IMR-90 (cell line): ENCODE results near the gene CACNB2.

Experiments
- CEBPB ChIP-seq: IDR thresholded peaks from 2 replicates; pipeline ENCODE4 v1.6.1; 2012; ENCODE audit warnings: low read depth, low read length, improper control_type of control experiment
- MXI1 ChIP-seq: IDR thresholded peaks from 2 replicates; pipeline ENCODE4 v1.6.1; 2012; ENCODE audit warnings: low read depth, mild to moderate bottlenecking, low read length, moderate library complexity, borderline replicate concordance
- POLR2A ChIP-seq: IDR thresholded peaks from 2 replicates; pipeline ENCODE4 v1.6.1; 2012; ENCODE audit warnings: mild to moderate bottlenecking, low read depth, low read length
- TF ChIP-seq, protein P1 (sequence below): conservative IDR thresholded peaks from 2 replicates; pipeline ENCODE4 v1.5.1; 2012; ENCODE audit warnings: mild to moderate bottlenecking, low read depth, low read length, improper control_type of control experiment
- TF ChIP-seq, protein P2 (sequence below): fragments of 150-350 bp; IDR thresholded peaks from 2 replicates; pipeline ENCODE4 v1.6.1; 2017; ENCODE audit warnings: mild to moderate bottlenecking, antibody characterized with exemption, low read length, low read depth
- TF ChIP-seq, protein P3 (sequence below): fragments of 150-350 bp; IDR thresholded peaks from 2 replicates; pipeline ENCODE4 v1.6.1; 2016; ENCODE audit warnings: low read depth, mild to moderate bottlenecking, low read length, moderate library complexity, borderline replicate concordance

- TF ChIP-seq, protein P1, sequence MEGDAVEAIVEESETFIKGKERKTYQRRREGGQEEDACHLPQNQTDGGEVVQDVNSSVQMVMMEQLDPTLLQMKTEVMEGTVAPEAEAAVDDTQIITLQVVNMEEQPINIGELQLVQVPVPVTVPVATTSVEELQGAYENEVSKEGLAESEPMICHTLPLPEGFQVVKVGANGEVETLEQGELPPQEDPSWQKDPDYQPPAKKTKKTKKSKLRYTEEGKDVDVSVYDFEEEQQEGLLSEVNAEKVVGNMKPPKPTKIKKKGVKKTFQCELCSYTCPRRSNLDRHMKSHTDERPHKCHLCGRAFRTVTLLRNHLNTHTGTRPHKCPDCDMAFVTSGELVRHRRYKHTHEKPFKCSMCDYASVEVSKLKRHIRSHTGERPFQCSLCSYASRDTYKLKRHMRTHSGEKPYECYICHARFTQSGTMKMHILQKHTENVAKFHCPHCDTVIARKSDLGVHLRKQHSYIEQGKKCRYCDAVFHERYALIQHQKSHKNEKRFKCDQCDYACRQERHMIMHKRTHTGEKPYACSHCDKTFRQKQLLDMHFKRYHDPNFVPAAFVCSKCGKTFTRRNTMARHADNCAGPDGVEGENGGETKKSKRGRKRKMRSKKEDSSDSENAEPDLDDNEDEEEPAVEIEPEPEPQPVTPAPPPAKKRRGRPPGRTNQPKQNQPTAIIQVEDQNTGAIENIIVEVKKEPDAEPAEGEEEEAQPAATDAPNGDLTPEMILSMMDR, result no peak
- TF ChIP-seq POLR2A (no peak), MXI1 (no peak), CEBPB (no peak)
- TF ChIP-seq, protein P2, sequence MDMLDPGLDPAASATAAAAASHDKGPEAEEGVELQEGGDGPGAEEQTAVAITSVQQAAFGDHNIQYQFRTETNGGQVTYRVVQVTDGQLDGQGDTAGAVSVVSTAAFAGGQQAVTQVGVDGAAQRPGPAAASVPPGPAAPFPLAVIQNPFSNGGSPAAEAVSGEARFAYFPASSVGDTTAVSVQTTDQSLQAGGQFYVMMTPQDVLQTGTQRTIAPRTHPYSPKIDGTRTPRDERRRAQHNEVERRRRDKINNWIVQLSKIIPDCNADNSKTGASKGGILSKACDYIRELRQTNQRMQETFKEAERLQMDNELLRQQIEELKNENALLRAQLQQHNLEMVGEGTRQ, result no peak
- TF ChIP-seq, protein P3, sequence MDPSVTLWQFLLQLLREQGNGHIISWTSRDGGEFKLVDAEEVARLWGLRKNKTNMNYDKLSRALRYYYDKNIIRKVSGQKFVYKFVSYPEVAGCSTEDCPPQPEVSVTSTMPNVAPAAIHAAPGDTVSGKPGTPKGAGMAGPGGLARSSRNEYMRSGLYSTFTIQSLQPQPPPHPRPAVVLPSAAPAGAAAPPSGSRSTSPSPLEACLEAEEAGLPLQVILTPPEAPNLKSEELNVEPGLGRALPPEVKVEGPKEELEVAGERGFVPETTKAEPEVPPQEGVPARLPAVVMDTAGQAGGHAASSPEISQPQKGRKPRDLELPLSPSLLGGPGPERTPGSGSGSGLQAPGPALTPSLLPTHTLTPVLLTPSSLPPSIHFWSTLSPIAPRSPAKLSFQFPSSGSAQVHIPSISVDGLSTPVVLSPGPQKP, result no peak
Observed at GRCh38 chr10:18308600-18308999, 168.4 kb downstream of the CACNB2 start.
